GM19324 (cell line): ENCODE measurements around the gene PYGB.

Experiments used
- ATAC-seq: cut with Tn5 transposase; IDR thresholded peaks from one replicate; pipeline ENCODE4 v1.9.1; 2021; ENCODE audit warnings: mild to moderate bottlenecking, moderate library complexity; ENCODE audit not compliant: unreplicated experiment, low FRiP score

PYGB gene

GRCh38 chr20:25292176-25292891, 44.4 kb downstream of the PYGB start:
- no peak for ATAC-seq

- no peak for ATAC-seq
These were observed 45.6 kb downstream of the PYGB start for GRCh38 chr20:25293507-25293906.

- ATAC-seq: no peak
These were observed 46.1 kb downstream of the PYGB start for GRCh38 chr20:25293910-25294458.

GRCh38 chr20:25294459-25295385, 46.8 kb downstream of the PYGB start:
- no peak for ATAC-seq

- ATAC-seq: no peak
These were observed 47.7 kb downstream of the PYGB start for GRCh38 chr20:25295386-25296093.

GRCh38 chr20:25296094-25297093, 48.5 kb downstream of the PYGB start:
- ATAC-seq: peak; percentile 4

- ATAC-seq: peak; percentile 62
These were observed 49.4 kb downstream of the PYGB start for GRCh38 chr20:25297141-25297905.

GRCh38 chr20:25299806-25300205, 51.9 kb downstream of the PYGB start:
- no peak for ATAC-seq

- ATAC-seq: no peak
These were observed 52.7 kb downstream of the PYGB start for GRCh38 chr20:25300496-25301170.

- ATAC-seq: no peak
These were observed 53.6 kb downstream of the PYGB start for GRCh38 chr20:25301357-25301920.

GRCh38 chr20:25302596-25302995, 54.7 kb downstream of the PYGB start:
- ATAC-seq: no peak

- no peak for ATAC-seq
These were observed 55.6 kb downstream of the PYGB start for GRCh38 chr20:25303292-25304024.

GRCh38 chr20:25304025-25304549, 56.2 kb downstream of the PYGB start:
- no peak for ATAC-seq

- no peak for ATAC-seq
These were observed 59.4 kb downstream of the PYGB start for GRCh38 chr20:25306991-25307903.

GRCh38 chr20:25308083-25308491, 60.2 kb downstream of the PYGB start:
- ATAC-seq: no peak
